Measurements from ENCODE around the gene VAPA.

The VAPA gene

GRCh38 chr18:9916808-9917207 lies 3.0 kb downstream of the VAPA start:
- Mint-ChIP-seq H3K4me3 (no peak overlapping the region), H3K36me3 (no peaks in the 10 kb centered on the region), H3K27ac (no peak overlapping the region), H3K4me1 (peaks cover 24% of the 10 kb centered on the region), H3K9me3 (no peaks in the 10 kb centered on the region), H3K27me3 (no peaks in the 10 kb centered on the region)
- no peak for ATAC-seq

- Mint-ChIP-seq H3K36me3 (peaks cover 5% of the 10 kb centered on the region), H3K4me1 (peaks cover 28% of the 10 kb centered on the region), H3K9me3 (no peaks in the 10 kb centered on the region), H3K27me3 (no peaks in the 10 kb centered on the region), H3K4me3 (no peak overlapping the region), H3K27ac (no peak overlapping the region)
- no peak for ATAC-seq
These were observed 4.3 kb downstream of the VAPA start for GRCh38 chr18:9918016-9918680.

- Mint-ChIP-seq H3K9me3 (no peaks in the 10 kb centered on the region), H3K4me1 (peaks cover 32% of the 10 kb centered on the region), H3K27ac (no peak overlapping the region), H3K27me3 (no peaks in the 10 kb centered on the region), H3K4me3 (no peak overlapping the region), H3K36me3 (peaks cover 5% of the 10 kb centered on the region)
- ATAC-seq: no peak
These were observed 5.9 kb downstream of the VAPA start for GRCh38 chr18:9919564-9920232.

GRCh38 chr18:9922592-9923311 lies 8.9 kb downstream of the VAPA start:
- no peak for ATAC-seq
- Mint-ChIP-seq H3K9me3 (no peaks in the 10 kb centered on the region), H3K4me1 (peaks cover 31% of the 10 kb centered on the region), H3K36me3 (peaks cover 5% of the 10 kb centered on the region), H3K27ac (no peak overlapping the region), H3K27me3 (no peaks in the 10 kb centered on the region), H3K4me3 (no peak overlapping the region)

GRCh38 chr18:9924371-9924943 lies 10.6 kb downstream of the VAPA start:
- peaks cover 46% of the 10 kb centered on the region for H3K4me1 Mint-ChIP-seq
- H3K9me3 Mint-ChIP-seq: no peaks in the 10 kb centered on the region
- H3K36me3 Mint-ChIP-seq: peaks cover 5% of the 10 kb centered on the region
- no peak overlapping the region for H3K4me3 Mint-ChIP-seq
- ATAC-seq: no peak
- no peaks in the 10 kb centered on the region for H3K27me3 Mint-ChIP-seq
- no peak overlapping the region for H3K27ac Mint-ChIP-seq

- Mint-ChIP-seq H3K9me3 (no peaks in the 10 kb centered on the region), H3K4me1 (peaks cover 47% of the 10 kb centered on the region)
- ATAC-seq: no peak
These were observed 11.6 kb downstream of the VAPA start for GRCh38 chr18:9925369-9925768.

GRCh38 chr18:9925795-9926194 lies 12.0 kb downstream of the VAPA start:
- Mint-ChIP-seq H3K27ac (no peak overlapping the region), H3K4me3 (no peak overlapping the region), H3K36me3 (peaks cover 5% of the 10 kb centered on the region), H3K27me3 (no peaks in the 10 kb centered on the region), H3K9me3 (no peaks in the 10 kb centered on the region), H3K4me1 (peaks cover 47% of the 10 kb centered on the region)
- ATAC-seq: no peak

More at GRCh38 chr18:9925369-9925768, 11.6 kb downstream of the VAPA start:
- Mint-ChIP-seq H3K27ac (no peak overlapping the region), H3K36me3 (peaks cover 5% of the 10 kb centered on the region), H3K27me3 (no peaks in the 10 kb centered on the region), H3K4me3 (no peak overlapping the region)

GRCh38 chr18:9926223-9926894 lies 12.5 kb downstream of the VAPA start:
- Mint-ChIP-seq H3K27me3 (no peaks in the 10 kb centered on the region), H3K4me3 (no peak overlapping the region), H3K27ac (no peak overlapping the region), H3K36me3 (peaks cover 5% of the 10 kb centered on the region), H3K4me1 (peaks cover 47% of the 10 kb centered on the region), H3K9me3 (no peaks in the 10 kb centered on the region)
- peak; percentile 58 for ATAC-seq

GRCh38 chr18:9926977-9927376 lies 13.2 kb downstream of the VAPA start:
- Mint-ChIP-seq H3K4me3 (peak overlapping the region; percentile 56), H3K27ac (peak overlapping the region; percentile 72)
- no peak for ATAC-seq

GRCh38 chr18:9927392-9928063 lies 13.7 kb downstream of the VAPA start:
- H3K27me3 Mint-ChIP-seq: no peaks in the 10 kb centered on the region
- H3K36me3 Mint-ChIP-seq: peaks cover 10% of the 10 kb centered on the region
- H3K9me3 Mint-ChIP-seq: no peaks in the 10 kb centered on the region
- peak; percentile 34 for ATAC-seq
- H3K4me3 Mint-ChIP-seq: peak overlapping the region; percentile 56
- H3K27ac Mint-ChIP-seq: peak overlapping the region; percentile 72
- peaks cover 42% of the 10 kb centered on the region for H3K4me1 Mint-ChIP-seq

More at GRCh38 chr18:9926977-9927376, 13.2 kb downstream of the VAPA start:
- no peaks in the 10 kb centered on the region for H3K9me3 Mint-ChIP-seq
- peaks cover 9% of the 10 kb centered on the region for H3K36me3 Mint-ChIP-seq
- H3K4me1 Mint-ChIP-seq: peaks cover 47% of the 10 kb centered on the region
- H3K27me3 Mint-ChIP-seq: no peaks in the 10 kb centered on the region

GRCh38 chr18:9928646-9929259 lies 14.9 kb downstream of the VAPA start:
- no peak overlapping the region for H3K27ac Mint-ChIP-seq
- H3K36me3 Mint-ChIP-seq: peaks cover 19% of the 10 kb centered on the region
- no peaks in the 10 kb centered on the region for H3K9me3 Mint-ChIP-seq
- no peak overlapping the region for H3K4me3 Mint-ChIP-seq
- no peak for ATAC-seq
- H3K4me1 Mint-ChIP-seq: peaks cover 40% of the 10 kb centered on the region
- H3K27me3 Mint-ChIP-seq: no peaks in the 10 kb centered on the region

GRCh38 chr18:9930299-9930884 lies 16.6 kb downstream of the VAPA start:
- no peaks in the 10 kb centered on the region for H3K27me3 Mint-ChIP-seq
- peaks cover 33% of the 10 kb centered on the region for H3K4me1 Mint-ChIP-seq
- H3K36me3 Mint-ChIP-seq: peaks cover 25% of the 10 kb centered on the region
- no peak for ATAC-seq
- H3K9me3 Mint-ChIP-seq: no peaks in the 10 kb centered on the region
- no peak overlapping the region for H3K27ac Mint-ChIP-seq
- H3K4me3 Mint-ChIP-seq: no peak overlapping the region

- no peak for ATAC-seq
- H3K9me3 Mint-ChIP-seq: no peaks in the 10 kb centered on the region
These were observed 17.3 kb downstream of the VAPA start for GRCh38 chr18:9931146-9931545.

GRCh38 chr18:9931678-9932077 lies 17.9 kb downstream of the VAPA start:
- peaks cover 27% of the 10 kb centered on the region for H3K4me1 Mint-ChIP-seq
- no peak overlapping the region for H3K27ac Mint-ChIP-seq
- no peak overlapping the region for H3K4me3 Mint-ChIP-seq
- ATAC-seq: no peak
- peaks cover 30% of the 10 kb centered on the region for H3K36me3 Mint-ChIP-seq
- no peaks in the 10 kb centered on the region for H3K9me3 Mint-ChIP-seq
- H3K27me3 Mint-ChIP-seq: no peaks in the 10 kb centered on the region

More at GRCh38 chr18:9931146-9931545, 17.3 kb downstream of the VAPA start:
- Mint-ChIP-seq H3K27me3 (no peaks in the 10 kb centered on the region), H3K4me3 (no peak overlapping the region), H3K36me3 (peaks cover 25% of the 10 kb centered on the region), H3K4me1 (peaks cover 32% of the 10 kb centered on the region), H3K27ac (no peak overlapping the region)

All from stimulated activated memory B cell treated with anti-CD40 and anti-IgM and Interleukin-4, amounts not matched to agents 10 μg/mL and 1 μg/mL and 100 μg/mL, for 72 hours (primary cell).